NCI-H1105 treated with DMSO at 0.1 percent for 48 hours (cell line): ENCODE results near the gene MSANTD1.
"Not testable (repeated sequence)": the region's sequence is repeated elsewhere in the genome, so short reads cannot be mapped to it uniquely, and the experiment has no call there.

ENCODE experiments used
- DNase-seq: peaks from one replicate; lab custom pipeline; 2025; lab: John Stamatoyannopoulos, UW

Gene MSANTD1

GRCh38 chr4:3291411-3291968 lies 42.5 kb downstream of the MSANTD1 start:
- DNase-seq: no peak

GRCh38 chr4:3291969-3292570 lies 43.1 kb downstream of the MSANTD1 start:
- peak; percentile 31 for DNase-seq

GRCh38 chr4:3292571-3293400 lies 43.8 kb downstream of the MSANTD1 start, which contains the start of gene RGS12:
TSS of gene RGS12 (plus strand) at chr4:3293021. CDS start at chr4:3316171, 23,150 bp downstream.
- DNase-seq: peak; percentile 61

- no peak for DNase-seq
These were observed 44.7 kb downstream of the MSANTD1 start for GRCh38 chr4:3293401-3294391.

GRCh38 chr4:3294401-3295241 lies 45.7 kb downstream of the MSANTD1 start:
- DNase-seq: no peak

- no peak for DNase-seq
These were observed 47.1 kb downstream of the MSANTD1 start for GRCh38 chr4:3295837-3296624.

GRCh38 chr4:3296651-3297050 lies 47.7 kb downstream of the MSANTD1 start:
- DNase-seq: no peak

- no peak for DNase-seq
These were observed 48.3 kb downstream of the MSANTD1 start for GRCh38 chr4:3297066-3297859.

- DNase-seq: no peak
These were observed 50.4 kb downstream of the MSANTD1 start for GRCh38 chr4:3299122-3299975.

- no peak for DNase-seq
These were observed 51.2 kb downstream of the MSANTD1 start for GRCh38 chr4:3299976-3300671.

GRCh38 chr4:3300882-3301281 lies 51.9 kb downstream of the MSANTD1 start:
- DNase-seq: not testable (repeated sequence)

GRCh38 chr4:3301450-3302172 lies 52.7 kb downstream of the MSANTD1 start:
- DNase-seq: no peak

- no peak for DNase-seq
These were observed 53.3 kb downstream of the MSANTD1 start for GRCh38 chr4:3302173-3302785.

- no peak for DNase-seq
These were observed 54.0 kb downstream of the MSANTD1 start for GRCh38 chr4:3302786-3303564.

GRCh38 chr4:3303565-3303824 lies 54.5 kb downstream of the MSANTD1 start:
- DNase-seq: no peak
